Ishikawa (cell line): ENCODE results near the gene CTSZ.

ENCODE experiments used
- CEBPB ChIP-seq: IDR thresholded peaks from 2 replicates; pipeline ENCODE4 v1.6.1; 2012
- CREB1 ChIP-seq: IDR thresholded peaks from 2 replicates; pipeline ENCODE4 v1.6.1; 2012; ENCODE audit warnings: low read depth
- EGR1 ChIP-seq: IDR thresholded peaks from 2 replicates; pipeline ENCODE4 v1.6.1; 2012
- EP300 ChIP-seq: IDR thresholded peaks from 2 replicates; pipeline ENCODE4 v1.6.1; 2012; ENCODE audit warnings: borderline replicate concordance
- FOXM1 ChIP-seq: IDR thresholded peaks from 2 replicates; pipeline ENCODE4 v1.6.1; 2012; ENCODE audit warnings: low read depth, borderline replicate concordance
- NFIC ChIP-seq: IDR thresholded peaks from 2 replicates; pipeline ENCODE4 v1.6.1; 2012
- RAD21 ChIP-seq: IDR thresholded peaks from 2 replicates; pipeline ENCODE4 v1.6.1; 2012; ENCODE audit warnings: low read depth
- TAF1 ChIP-seq: IDR thresholded peaks from 2 replicates; pipeline ENCODE4 v1.6.1; 2012; ENCODE audit warnings: low read depth, mild to moderate bottlenecking
- TCF12 ChIP-seq: IDR thresholded peaks from 2 replicates; pipeline ENCODE4 v1.6.1; 2012; ENCODE audit warnings: low read depth
- TEAD4 ChIP-seq: IDR thresholded peaks from 2 replicates; pipeline ENCODE4 v1.6.1; 2012
- YY1 ChIP-seq: IDR thresholded peaks from 2 replicates; pipeline ENCODE4 v1.6.1; 2012; ENCODE audit warnings: low read depth
- ZBTB7A ChIP-seq: IDR thresholded peaks from 2 replicates; pipeline ENCODE4 v1.6.1; 2012; ENCODE audit warnings: low read depth
- TF ChIP-seq, protein P1 (sequence below): IDR thresholded peaks from 2 replicates; pipeline ENCODE4 v1.6.1; 2012
- TF ChIP-seq, protein P2 (sequence below): IDR thresholded peaks from 2 replicates; pipeline ENCODE4 v1.6.1; 2012
- TF ChIP-seq, protein P3 (sequence below): IDR thresholded peaks from 2 replicates; pipeline ENCODE4 v1.6.1; 2012; ENCODE audit warnings: low read depth, mild to moderate bottlenecking

CTSZ gene

DNA sequence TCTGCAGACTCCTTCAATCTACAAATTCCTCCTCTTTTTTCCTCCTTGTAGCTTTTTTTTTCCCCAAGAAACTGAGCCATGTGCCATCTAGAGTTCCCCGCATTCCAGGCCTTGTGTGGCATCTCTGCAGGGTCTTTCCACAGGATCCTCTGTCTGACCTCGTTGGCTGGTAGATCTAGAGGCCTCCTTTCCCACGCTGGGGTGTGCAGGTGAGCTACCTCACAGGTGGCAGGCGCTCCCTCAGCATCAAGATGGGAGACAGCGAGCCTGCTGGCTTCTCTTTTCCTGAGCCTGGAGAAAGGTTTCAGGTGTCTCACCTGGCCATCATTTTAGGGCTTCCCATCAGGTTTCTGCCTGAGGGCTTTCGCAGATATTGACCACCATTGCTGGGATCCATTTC, 35.6 kb downstream of the CTSZ start:
- TF ChIP-seq CEBPB (no peak), RAD21 (no peak), EGR1 (no peak), CREB1 (no peak), TEAD4 (no peak), YY1 (no peak), EP300 (no peak), NFIC (no peak), ZBTB7A (no peak), FOXM1 (no peak), TCF12 (no peak), TAF1 (no peak)
- TF ChIP-seq, protein P1, sequence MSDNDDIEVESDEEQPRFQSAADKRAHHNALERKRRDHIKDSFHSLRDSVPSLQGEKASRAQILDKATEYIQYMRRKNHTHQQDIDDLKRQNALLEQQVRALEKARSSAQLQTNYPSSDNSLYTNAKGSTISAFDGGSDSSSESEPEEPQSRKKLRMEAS, result no peak
- TF ChIP-seq, protein P2, sequence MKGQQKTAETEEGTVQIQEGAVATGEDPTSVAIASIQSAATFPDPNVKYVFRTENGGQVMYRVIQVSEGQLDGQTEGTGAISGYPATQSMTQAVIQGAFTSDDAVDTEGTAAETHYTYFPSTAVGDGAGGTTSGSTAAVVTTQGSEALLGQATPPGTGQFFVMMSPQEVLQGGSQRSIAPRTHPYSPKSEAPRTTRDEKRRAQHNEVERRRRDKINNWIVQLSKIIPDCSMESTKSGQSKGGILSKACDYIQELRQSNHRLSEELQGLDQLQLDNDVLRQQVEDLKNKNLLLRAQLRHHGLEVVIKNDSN, result no peak
- TF ChIP-seq, protein P3, sequence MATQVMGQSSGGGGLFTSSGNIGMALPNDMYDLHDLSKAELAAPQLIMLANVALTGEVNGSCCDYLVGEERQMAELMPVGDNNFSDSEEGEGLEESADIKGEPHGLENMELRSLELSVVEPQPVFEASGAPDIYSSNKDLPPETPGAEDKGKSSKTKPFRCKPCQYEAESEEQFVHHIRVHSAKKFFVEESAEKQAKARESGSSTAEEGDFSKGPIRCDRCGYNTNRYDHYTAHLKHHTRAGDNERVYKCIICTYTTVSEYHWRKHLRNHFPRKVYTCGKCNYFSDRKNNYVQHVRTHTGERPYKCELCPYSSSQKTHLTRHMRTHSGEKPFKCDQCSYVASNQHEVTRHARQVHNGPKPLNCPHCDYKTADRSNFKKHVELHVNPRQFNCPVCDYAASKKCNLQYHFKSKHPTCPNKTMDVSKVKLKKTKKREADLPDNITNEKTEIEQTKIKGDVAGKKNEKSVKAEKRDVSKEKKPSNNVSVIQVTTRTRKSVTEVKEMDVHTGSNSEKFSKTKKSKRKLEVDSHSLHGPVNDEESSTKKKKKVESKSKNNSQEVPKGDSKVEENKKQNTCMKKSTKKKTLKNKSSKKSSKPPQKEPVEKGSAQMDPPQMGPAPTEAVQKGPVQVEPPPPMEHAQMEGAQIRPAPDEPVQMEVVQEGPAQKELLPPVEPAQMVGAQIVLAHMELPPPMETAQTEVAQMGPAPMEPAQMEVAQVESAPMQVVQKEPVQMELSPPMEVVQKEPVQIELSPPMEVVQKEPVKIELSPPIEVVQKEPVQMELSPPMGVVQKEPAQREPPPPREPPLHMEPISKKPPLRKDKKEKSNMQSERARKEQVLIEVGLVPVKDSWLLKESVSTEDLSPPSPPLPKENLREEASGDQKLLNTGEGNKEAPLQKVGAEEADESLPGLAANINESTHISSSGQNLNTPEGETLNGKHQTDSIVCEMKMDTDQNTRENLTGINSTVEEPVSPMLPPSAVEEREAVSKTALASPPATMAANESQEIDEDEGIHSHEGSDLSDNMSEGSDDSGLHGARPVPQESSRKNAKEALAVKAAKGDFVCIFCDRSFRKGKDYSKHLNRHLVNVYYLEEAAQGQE, result no peak

DNA sequence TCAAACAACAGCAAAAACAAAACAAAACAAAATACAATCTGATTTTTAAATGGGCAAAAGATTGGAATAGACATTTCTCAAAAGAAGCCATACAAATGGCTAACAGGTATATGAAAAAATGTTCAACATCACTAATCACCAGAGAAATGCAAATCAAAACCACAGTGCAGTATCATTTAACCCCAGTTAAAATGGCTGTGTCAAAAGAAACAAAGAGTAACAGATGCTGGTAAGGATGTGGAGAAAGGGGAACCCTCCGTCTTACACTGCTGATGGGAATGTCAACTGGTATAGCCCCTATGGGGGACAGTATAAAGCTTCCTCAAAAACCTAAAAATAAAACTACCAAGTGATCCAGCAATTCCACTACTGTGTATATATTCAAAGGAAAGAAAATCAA, 36.9 kb downstream of the CTSZ start:
- no peak for TF ChIP-seq NFIC
- no peak for TF ChIP-seq ZBTB7A
- no peak for TF ChIP-seq TAF1
- TF ChIP-seq, protein P1, result no peak
- TF ChIP-seq RAD21, result no peak
- no peak for TF ChIP-seq CEBPB
- TF ChIP-seq, protein P3, result no peak
- TF ChIP-seq, protein P2, result no peak

DNA sequence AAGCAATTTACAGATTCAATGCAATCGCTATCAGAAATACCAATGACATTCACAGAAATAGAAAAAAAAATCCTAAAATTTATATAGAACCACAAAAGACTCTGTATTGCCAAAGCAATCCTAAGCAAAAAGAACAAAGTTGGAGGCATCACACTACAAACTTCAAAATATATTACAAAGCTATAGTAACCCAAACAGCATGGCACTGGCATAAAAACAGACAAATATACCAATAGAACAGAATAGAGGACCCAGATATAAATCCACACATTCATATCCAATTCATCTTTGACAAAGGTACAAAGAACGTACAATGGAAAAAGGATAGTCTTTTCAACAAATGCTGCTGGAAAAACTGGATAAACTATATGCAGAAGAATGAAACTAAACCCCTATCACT, 37.6 kb downstream of the CTSZ start:
- TF ChIP-seq CREB1 (no peak), NFIC (no peak), TCF12 (no peak), EP300 (no peak), FOXM1 (no peak), ZBTB7A (no peak), CEBPB (no peak), RAD21 (no peak), YY1 (no peak), EGR1 (no peak), TAF1 (no peak), TEAD4 (no peak)
- TF ChIP-seq, protein P1, result no peak
- TF ChIP-seq, protein P2, result no peak
- TF ChIP-seq, protein P3, result no peak
